CD4-positive, alpha-beta T cell treated with Interleukin-15 for 4 hours (primary cell): ENCODE results near the gene CDK19.
"Not testable (repeated sequence)": the region's sequence is repeated elsewhere in the genome, so short reads cannot be mapped to it uniquely, and the experiment has no call there.

Experiments used
- DNase-seq: peaks from one replicate; pipeline ENCODE4 v3.0.0-alpha.2; 2020; ENCODE audit warnings: low spot score

Gene CDK19

DNA sequence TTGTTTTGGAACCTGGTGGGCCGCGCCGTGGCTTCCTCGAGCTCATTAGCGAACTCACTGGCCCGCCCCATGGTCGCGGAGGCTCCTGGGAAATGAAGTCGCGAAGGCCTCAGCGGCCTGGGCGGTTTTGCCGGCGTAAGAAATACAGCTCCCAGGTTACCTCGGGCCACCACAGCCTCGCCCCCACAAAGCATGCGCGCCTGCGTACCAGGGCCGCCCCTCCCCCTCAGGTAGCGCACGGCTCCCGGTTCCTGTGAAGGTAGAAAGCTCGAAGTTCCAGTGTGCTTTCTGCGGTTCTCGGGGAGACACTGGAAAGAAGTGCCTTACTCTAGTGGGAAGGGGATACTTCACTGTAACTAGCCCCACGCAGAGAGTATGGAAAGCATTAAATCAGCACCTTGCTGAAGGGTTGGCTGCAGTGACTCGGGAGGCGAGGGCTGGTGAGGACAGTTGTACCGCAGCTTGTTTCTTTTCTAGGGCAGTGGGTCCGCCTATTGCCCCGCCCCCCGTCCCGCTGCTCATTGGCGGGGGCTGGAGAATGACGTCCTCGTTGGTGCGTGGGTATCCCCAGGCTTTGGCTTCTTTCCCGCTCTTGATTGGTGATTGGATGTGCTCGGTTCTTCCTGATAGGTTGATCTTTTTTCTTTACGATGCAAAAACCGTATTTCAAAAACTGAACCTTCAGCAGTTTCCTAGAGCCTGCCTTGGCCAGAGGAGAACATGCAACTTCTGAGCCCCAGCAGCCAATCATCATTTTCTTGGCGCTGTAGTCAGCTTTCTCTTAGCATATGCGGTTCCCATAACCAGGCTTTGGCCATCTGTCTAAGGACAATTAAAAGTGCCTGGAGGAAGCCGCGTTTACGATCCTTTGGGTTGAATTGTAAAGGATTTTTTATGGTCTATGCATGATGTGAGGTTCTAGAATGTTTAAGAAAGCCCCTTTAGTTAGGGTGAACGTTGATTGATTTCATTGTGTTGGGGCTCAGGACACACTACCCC, at the start of gene CDK19:
Gene CDK19 (minus strand): TSS at position 59 of the 999 bp plus-strand sequence. CDS start 333 bp downstream, outside the sequence.
- DNase-seq: peak; percentile 98

DNA sequence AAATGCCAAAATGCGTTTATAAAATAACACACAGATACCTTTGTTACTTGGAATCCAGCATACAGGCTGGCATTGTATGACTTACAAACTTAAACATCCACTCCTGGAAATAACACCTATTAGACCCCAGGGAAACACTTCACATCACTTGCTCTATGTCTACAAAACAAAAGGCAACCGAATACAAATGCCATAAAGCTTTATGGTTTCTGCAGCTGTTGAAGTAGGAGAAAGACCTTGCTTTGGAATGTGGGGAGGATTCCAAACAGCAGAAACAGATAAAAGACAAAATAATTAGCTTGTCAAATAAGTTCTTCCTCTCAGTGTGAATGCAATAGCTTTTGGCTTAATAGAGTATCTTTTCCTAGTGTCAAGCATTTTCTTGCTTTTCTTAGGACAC, 49.6 kb upstream of the CDK19 start:
- no peak for DNase-seq

DNA sequence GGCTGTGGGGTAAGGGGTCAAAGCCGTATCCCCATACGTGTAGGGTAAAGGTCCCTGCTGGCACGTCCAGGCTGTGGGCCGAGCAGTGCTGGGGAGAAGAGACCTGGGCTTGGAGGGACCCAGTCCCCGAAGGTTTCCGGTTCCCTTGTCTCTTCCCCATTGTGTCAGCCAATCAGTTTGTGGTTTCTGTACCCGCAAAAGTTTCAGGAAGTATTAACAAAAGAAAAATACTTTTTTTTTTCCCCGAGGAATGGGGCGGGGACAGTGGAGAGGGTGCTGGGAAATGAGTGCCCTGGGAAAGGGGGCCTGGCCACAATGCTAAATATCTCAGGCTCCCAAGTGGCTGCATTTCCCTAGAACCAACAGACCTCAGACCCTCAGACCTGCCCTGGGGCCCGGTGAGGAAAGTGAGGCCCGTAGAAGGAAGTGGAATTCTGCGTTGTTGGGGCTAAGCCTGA, 44.1 kb upstream of the CDK19 start:
- DNase-seq: no peak

DNA sequence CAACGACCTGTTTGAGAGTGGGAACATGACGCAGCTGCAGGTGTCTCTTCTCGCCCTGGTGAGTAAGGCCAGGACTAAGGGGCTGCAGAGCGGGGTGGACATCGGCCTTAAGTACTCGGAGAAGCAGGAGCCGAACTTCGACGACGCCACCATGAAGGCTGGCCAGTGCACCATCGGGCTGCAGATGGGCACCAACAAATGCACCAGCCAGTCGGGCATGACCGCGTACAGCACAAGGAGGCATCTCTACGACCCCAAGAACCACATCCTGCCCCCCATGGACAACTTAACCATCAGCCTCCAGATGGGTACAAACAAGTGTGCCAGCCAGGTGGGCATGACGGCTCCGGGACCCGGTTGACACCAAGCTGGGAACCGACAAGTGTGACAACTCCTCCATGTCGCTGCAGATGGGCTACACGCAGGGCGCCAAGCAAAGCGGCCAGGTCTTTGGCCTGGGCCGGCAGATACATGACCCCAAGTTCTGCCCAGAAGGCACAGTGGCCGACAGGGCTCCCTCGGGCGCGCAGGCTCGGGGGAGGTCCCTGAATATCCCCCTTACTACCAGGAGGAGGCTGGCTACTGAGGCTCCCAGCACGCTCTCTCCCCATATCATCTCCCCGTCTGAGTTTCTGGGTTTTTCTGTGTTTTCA, 43.4 kb upstream of the CDK19 start:
- DNase-seq: no peak

DNA sequence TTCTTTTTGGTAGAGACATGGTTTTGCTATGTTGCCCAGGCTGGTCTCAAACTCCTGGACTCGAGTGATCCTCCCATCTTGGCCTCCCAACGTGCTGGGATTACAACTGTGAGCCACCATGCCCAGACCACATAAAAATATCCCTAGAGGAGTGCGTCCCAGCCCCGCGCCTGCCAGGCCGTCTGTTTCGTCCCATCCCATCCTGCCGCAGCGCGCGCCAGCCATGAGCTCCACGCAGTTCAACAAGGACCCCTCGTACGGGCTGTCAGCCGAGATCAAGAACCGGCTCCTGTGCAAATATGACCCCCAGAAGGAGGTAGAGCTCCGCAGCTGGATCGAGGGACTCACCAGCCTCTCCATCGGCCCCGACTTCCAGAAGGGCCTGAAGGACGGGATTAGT, 42.7 kb upstream of the CDK19 start:
- DNase-seq: no peak

DNA sequence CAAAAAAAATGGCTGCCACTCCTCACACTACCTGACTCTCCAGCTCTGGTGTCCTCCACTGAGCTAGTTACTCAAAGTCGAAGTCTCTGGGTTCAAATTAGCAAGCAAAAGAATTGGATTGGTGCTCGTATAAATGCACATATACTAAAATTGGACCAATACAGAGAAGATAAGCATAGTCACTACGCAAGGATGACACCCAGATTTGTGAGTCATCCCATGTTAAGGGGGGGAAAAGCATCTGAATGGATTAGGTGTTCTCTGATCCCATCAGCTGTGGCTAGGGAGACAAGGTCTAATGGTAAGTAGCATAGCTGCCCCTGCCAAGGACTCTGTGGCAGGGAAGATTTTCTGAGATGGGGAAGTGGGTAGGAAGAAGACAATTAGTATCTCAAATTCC, 41.0 kb upstream of the CDK19 start:
- DNase-seq: no peak

DNA sequence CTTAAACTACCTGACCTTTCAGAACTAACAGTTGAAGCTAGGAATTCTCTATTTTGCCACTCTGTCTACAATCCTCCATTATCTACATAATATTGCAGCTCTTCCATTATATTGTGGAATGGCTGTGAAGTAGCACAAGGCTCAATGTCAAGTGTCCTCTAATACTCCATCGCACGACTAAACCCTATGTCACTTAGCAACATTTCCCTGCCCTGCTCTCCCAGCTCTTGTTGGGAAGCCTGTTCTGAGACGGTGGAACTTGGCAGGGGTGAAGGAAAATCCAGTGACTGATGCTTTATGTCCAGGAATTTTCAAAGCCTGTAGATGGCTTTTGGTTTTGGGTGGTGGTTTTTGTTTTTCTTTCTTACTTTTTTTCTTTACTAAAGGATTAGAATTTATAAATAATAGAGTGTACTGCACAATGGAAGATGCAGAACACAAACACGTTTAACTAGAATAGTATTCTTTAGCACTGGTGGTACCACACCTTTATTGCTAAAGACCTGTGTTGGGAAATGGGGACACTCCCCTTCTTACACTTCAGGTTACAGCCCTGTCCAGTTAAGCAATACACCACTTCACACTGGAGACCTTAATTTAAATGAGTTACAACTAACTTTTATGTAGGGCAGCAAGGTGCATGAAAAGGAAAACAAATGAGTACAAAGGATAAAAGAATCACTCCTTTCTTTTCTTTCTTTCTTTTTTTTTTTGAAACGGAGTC, 38.6 kb upstream of the CDK19 start:
- DNase-seq: no peak

DNA sequence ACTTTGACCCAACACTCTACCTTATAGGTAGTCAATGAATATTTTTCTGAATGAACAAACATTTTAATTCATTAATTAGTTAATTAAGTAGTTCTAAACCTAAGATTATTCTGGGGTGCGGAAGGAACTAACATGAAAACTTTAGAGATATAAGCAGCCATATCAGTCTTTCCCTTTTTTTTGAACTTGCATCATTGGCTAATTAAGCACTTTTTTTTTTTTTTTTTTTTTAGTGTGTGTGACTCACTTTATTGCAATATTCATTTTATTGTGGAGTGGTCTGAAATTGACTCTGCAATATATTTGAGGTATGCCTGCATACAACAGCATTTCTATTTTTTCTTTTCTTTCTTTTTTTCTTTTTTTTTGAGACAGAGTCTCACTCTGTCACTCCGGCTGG, 37.5 kb upstream of the CDK19 start:
- DNase-seq: no peak

DNA sequence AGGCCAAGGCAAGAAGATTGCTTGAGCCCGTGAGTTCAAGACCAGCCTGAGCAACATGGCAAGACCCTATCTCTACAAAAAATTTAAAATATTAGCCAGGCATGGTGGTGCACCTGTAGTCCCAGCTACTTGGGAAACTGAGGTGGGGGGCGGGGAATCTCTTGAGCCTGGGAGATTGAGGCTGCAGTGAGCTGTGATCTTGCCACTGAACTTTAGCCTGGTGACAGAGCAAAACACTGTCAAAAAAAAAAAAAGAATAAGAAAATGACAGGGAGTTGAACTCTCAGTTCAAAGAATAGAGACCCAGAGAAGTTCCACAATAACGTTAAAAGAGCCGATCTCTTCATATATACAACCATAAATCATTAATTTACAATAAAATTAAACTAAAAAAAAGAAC, 34.5 kb upstream of the CDK19 start:
- DNase-seq: no peak

DNA sequence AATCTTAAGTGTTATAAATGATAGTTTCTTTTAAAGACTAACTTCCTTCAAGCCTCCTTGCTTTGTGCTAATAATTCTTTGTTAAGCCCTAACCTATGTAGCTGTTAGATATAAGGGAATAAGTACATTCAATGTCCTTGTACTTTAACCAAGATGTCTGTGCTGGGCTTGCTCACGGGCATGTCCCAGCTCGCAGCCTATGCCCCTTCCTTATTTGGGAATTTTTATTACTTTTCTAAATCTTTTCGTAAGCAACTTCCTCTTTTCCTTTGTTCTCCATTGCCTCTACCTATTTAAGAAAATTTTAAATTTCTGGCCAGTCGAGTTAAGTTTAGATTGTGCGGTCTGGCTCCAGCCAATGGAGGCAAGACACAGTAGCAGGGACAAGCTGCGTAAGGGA, 26.0 kb upstream of the CDK19 start:
- DNase-seq: no peak

DNA sequence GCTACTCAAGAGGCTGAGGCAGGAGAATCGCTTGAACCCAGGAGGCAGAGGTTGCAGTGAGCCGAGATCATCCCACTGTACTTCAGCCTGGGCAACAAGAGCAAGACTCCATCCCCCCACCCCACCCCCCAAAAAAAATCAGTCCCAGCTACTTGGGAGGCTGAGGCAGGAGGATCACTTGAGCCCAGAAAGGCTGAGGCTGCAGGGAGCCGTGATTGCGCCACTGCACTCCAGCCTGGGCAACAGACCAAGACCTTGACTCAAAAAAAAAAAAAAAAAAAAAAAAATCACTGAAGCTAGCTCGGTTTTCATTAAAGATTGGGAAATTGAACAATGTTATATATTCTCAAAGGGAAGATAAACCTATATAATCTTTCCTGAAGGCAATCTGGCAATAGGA, 20.5 kb upstream of the CDK19 start:
- DNase-seq: not testable (repeated sequence)

DNA sequence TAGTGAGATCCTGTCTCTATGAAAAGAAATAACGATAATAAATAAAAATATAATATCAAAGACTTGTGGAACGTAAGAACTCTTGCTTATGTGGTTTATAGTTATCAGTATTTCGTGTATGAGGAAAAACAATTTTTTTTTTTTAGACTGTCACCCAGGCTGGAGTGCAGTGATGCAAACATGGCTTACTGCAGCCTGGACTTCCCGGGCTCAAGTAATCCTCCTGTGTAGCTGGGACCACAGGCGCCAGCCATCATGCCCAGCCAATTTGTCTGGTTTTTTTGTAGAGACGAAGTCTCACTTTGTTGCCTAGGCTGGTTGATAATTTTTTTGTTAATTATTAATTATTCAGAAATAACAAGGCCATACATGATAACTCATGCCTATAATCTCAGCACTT, 18.6 kb upstream of the CDK19 start:
- no peak for DNase-seq

DNA sequence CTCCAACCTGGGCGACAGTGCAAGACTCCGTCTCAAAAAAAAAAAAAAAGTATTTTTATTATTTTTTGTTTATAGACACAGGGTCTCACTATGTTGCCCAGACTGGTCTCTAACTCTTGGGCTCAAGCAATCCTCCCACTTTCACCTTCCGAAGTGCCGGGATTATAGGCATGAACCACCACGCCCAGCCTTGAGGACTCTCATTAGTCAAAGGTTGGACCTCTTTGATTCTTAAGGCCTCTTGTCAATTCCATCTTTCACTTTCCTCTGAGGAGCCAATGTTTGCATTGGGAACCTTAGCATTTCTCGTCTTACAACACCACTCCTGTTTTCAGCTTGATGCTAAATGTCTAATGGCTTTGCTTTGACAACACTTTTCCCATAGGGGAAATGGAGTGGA, 16.1 kb upstream of the CDK19 start:
- DNase-seq: no peak

DNA sequence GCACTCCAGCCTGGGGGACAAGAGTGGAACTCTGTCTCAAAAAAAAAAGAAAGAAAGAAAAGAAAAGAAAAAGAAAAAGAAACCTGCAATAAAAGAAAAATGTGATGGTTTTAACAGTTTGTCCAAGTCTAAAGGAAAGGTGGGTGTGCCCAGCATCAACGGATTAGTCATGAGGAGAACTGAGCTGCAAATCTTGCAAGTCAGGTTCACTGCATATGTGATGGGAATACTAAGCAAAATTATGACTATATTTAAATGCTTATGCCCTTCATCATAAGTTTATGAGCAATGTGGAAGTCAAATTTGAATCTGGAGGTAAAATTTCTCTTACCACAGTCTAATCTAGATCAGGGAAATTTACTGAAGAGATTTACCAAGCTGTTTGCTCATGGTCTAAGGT, 13.1 kb upstream of the CDK19 start:
- no peak for DNase-seq

DNA sequence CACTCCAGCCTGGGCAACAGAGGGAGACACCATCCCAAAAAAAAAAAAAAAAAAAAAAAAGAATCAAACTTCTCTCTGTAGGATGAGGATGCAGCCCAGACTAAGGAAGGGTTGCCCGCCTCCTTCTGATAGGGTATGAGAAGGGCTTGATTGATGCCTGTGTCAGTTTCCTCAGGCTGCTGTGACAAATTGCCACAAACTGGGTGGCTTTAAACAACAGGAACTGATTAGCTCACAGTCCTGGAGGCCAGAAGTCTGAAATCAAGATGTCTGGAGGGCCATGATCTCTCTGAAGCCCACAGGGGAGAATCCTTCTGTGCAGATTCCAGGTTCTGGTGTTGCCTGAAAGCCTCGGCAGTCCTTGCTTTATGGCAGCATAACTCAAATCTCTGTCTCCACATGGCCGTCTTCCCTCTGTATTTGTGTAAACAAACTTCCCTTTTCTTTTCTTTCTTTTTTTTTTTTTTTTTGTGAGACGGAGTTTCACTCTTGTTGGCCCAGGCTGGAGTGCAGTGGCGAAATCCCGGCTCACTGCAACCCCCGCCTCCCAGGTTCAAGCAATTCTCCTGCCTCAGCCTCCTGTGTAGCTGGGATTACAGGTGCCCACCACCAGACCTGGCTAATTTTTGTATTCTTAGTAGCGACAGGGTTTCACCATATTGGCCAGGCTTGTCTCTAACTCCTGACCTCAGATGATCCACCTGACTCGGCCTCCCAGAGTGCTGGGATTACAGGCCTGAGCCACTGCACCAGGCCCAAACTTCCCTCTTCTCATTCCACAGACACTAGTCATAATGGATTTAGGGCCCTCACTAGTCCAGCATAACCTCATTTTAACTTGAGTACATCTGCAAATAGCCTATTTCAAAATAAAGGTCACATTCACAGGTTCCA, 11.2 kb upstream of the CDK19 start:
- DNase-seq: no peak

DNA sequence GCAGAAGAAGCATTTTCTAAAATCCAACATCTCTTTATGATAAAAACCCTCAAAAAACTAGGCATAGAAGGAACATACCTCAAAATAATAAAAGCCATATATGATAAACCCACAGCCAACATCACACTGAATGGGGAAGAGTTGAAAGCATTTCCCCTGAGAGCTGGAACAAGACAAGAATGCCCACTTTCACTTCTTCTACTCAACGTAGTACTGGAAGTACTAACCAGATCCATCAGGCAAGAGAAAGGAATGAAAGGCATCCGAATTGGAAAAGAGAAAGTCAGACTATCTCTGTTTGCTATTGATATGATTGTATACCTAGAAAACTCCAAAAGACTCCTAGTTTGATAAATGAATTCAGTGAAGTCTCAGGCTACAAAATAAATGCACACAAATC, 7.9 kb upstream of the CDK19 start:
- no peak for DNase-seq

DNA sequence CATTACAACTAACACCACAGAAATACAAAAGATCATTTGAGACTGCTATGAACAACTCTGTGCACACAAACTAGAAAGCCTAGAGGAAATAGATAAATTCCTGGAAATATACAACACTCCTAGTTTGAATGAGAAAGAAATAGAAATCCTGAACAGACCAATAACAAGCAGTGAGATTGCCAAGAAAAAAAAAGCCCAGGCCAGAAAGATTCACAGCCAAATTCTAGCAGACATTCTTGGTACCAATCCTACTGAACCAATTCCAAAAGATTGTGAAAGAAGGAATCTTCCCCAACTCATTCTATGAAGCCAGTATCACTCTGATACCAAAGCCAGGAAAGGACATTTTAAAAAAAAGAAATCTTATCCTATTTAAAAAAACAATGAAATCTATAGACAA, 7.0 kb upstream of the CDK19 start:
- no peak for DNase-seq

DNA sequence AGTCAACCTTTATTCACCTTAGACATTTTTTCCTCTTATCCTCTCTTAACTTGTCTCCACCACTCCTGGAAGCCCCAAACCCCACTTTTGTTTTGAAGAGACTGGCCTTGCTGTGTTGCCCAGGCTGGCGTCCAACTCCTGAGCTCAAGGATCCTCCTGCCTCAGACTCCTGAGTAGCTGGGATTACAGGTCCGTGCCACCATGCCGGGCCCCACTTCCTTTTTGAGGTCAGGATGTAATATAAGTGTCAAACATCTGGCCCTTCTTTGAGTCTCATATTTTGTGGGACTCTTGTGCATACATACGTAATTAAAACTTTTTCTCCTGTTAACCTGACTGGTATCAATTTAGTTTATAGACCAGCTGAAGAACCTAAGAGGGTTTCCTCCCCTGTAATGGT, 1.4 kb upstream of the CDK19 start:
- no peak for DNase-seq

DNA sequence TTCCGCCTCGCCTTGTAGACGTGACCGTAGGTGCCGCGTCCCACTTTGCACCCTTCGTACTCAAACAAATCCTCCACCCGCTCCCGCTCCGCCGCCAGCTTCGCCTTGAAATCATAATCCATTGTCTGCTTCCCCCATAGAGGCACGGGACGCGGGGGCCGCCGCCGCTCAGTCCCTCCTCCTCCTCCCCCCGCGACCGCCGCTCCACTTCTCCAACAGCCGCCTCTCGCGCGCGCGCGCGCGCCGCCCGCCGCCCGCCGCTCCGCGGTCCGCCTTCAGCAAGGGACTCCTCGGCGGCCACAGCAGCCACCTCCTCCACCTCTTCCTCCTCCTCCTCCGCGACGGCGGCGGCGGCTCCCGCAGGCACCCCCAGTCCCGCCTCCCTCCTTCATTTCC, 256 bp downstream of the CDK19 start:
- no peak for DNase-seq

DNA sequence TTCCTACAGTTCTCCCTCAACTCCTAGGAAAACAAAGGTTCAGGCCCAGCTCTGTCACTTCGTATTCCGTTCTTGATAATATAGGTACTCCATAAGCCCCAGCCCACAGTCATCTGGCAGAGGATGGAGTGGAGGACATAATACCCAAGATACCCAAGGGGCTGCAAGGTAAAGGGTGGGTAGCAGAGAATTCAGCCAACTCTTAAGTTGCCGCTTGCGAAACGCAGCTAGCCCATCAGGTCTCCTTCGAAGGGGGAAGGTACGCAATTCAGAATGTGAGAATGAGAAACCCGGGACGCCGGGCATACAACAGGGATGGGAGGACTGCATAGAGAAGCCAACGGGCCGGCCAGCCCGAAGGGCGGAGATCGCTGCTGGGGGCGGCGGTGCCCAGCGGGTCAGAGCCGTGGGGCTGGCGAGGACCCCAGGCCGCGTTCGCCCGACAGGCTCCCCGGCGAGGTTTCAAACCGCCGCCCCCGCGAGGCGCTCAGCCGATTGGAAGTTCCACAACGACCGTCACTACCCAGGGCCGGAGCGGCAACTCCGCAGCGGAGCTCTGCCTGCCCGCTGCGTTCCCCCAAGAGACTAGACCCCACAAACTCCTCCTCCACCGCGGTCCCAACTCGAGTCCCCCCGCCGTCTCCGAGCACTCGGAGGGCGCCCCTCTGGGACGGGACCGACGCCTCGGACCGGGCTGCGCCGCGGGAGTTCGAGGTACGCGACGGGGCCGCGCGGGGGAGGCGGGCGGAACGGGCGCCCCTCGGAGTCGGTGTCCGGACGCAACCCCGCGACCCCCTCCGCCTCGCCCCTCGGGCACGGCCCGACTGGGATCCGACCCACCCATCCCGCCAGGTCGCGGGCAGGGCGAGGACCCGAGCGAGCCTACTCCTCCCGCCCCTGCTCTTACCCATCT, 911 bp downstream of the CDK19 start:
- peak; percentile 34 for DNase-seq
